Measurements from ENCODE around the gene PADI1.

The PADI1 gene

GRCh38 chr1:17272066-17272465, 67.1 kb downstream of the PADI1 start:
- Histone ChIP-seq H3K4me3 (ENCODE audit: low read length) (no peak overlapping the region), H3K27me3 (ENCODE audit: insufficient read depth, low read length) (no peaks in the 10 kb centered on the region), H3K4me1 (ENCODE audit: insufficient read depth, low read length) (no peaks in the 10 kb centered on the region), H3K9me3 (ENCODE audit: low read length) (no peaks in the 10 kb centered on the region), H2AFZ (ENCODE audit: low read depth, low read length) (no peak overlapping the region), H3K36me3 (ENCODE audit: insufficient read depth, low read length) (no peaks in the 10 kb centered on the region)

- Histone ChIP-seq H3K4me1 (ENCODE audit: insufficient read depth, low read length) (no peaks in the 10 kb centered on the region), H3K4me3 (ENCODE audit: low read length) (no peak overlapping the region), H3K27me3 (ENCODE audit: insufficient read depth, low read length) (no peaks in the 10 kb centered on the region), H3K36me3 (ENCODE audit: insufficient read depth, low read length) (no peaks in the 10 kb centered on the region), H2AFZ (ENCODE audit: low read depth, low read length) (no peak overlapping the region), H3K9me3 (ENCODE audit: low read length) (no peaks in the 10 kb centered on the region)
These were observed 67.7 kb downstream of the PADI1 start for GRCh38 chr1:17272646-17273045.

- no peaks in the 10 kb centered on the region for H3K36me3 ChIP-seq (ENCODE audit: insufficient read depth, low read length)
- H3K27me3 ChIP-seq (ENCODE audit: insufficient read depth, low read length) = no peaks in the 10 kb centered on the region
- no peaks in the 10 kb centered on the region for H3K4me1 ChIP-seq (ENCODE audit: insufficient read depth, low read length)
- no peaks in the 10 kb centered on the region for H3K9me3 ChIP-seq (ENCODE audit: low read length)
- no peak overlapping the region for H2AFZ ChIP-seq (ENCODE audit: low read depth, low read length)
- H3K4me3 ChIP-seq (ENCODE audit: low read length) = no peak overlapping the region
These were observed 68.2 kb downstream of the PADI1 start for GRCh38 chr1:17273096-17273495.

- H3K4me1 ChIP-seq (ENCODE audit: insufficient read depth, low read length) = no peaks in the 10 kb centered on the region
- no peaks in the 10 kb centered on the region for H3K36me3 ChIP-seq (ENCODE audit: insufficient read depth, low read length)
- no peak overlapping the region for H3K4me3 ChIP-seq (ENCODE audit: low read length)
- H3K27me3 ChIP-seq (ENCODE audit: insufficient read depth, low read length) = no peaks in the 10 kb centered on the region
- no peaks in the 10 kb centered on the region for H3K9me3 ChIP-seq (ENCODE audit: low read length)
- no peak overlapping the region for H2AFZ ChIP-seq (ENCODE audit: low read depth, low read length)
These were observed 69.5 kb downstream of the PADI1 start for GRCh38 chr1:17274186-17275170.

GRCh38 chr1:17276568-17276967, 71.6 kb downstream of the PADI1 start:
- Histone ChIP-seq H3K9me3 (ENCODE audit: low read length) (no peaks in the 10 kb centered on the region), H2AFZ (ENCODE audit: low read depth, low read length) (no peak overlapping the region), H3K36me3 (ENCODE audit: insufficient read depth, low read length) (no peaks in the 10 kb centered on the region), H3K4me1 (ENCODE audit: insufficient read depth, low read length) (no peaks in the 10 kb centered on the region), H3K27me3 (ENCODE audit: insufficient read depth, low read length) (no peaks in the 10 kb centered on the region), H3K4me3 (ENCODE audit: low read length) (no peak overlapping the region)

- Histone ChIP-seq H3K36me3 (ENCODE audit: insufficient read depth, low read length) (no peaks in the 10 kb centered on the region), H3K4me1 (ENCODE audit: insufficient read depth, low read length) (no peaks in the 10 kb centered on the region), H3K4me3 (ENCODE audit: low read length) (no peak overlapping the region), H3K9me3 (ENCODE audit: low read length) (no peaks in the 10 kb centered on the region), H2AFZ (ENCODE audit: low read depth, low read length) (no peak overlapping the region), H3K27me3 (ENCODE audit: insufficient read depth, low read length) (no peaks in the 10 kb centered on the region)
These were observed 72.7 kb downstream of the PADI1 start for GRCh38 chr1:17277511-17278159.

GRCh38 chr1:17278996-17279830, 74.3 kb downstream of the PADI1 start:
- no peaks in the 10 kb centered on the region for H3K9me3 ChIP-seq (ENCODE audit: low read length)
- H2AFZ ChIP-seq (ENCODE audit: low read depth, low read length) = no peak overlapping the region
- H3K4me1 ChIP-seq (ENCODE audit: insufficient read depth, low read length) = no peaks in the 10 kb centered on the region
- no peaks in the 10 kb centered on the region for H3K36me3 ChIP-seq (ENCODE audit: insufficient read depth, low read length)
- no peaks in the 10 kb centered on the region for H3K27me3 ChIP-seq (ENCODE audit: insufficient read depth, low read length)
- H3K4me3 ChIP-seq (ENCODE audit: low read length) = no peak overlapping the region

GRCh38 chr1:17280436-17280835, 75.5 kb downstream of the PADI1 start:
- Histone ChIP-seq H3K36me3 (ENCODE audit: insufficient read depth, low read length) (no peaks in the 10 kb centered on the region), H3K4me3 (ENCODE audit: low read length) (no peak overlapping the region), H3K9me3 (ENCODE audit: low read length) (no peaks in the 10 kb centered on the region), H3K4me1 (ENCODE audit: insufficient read depth, low read length) (no peaks in the 10 kb centered on the region), H2AFZ (ENCODE audit: low read depth, low read length) (no peak overlapping the region), H3K27me3 (ENCODE audit: insufficient read depth, low read length) (peaks cover 5% of the 10 kb centered on the region)

- H3K27me3 ChIP-seq (ENCODE audit: insufficient read depth, low read length) = peaks cover 5% of the 10 kb centered on the region
These were observed 76.0 kb downstream of the PADI1 start for GRCh38 chr1:17280894-17281293.

GRCh38 chr1:17281775-17282181, 76.8 kb downstream of the PADI1 start:
- H3K9me3 ChIP-seq (ENCODE audit: low read length) = no peaks in the 10 kb centered on the region
- H3K27me3 ChIP-seq (ENCODE audit: insufficient read depth, low read length) = peaks cover 5% of the 10 kb centered on the region

More at GRCh38 chr1:17280894-17281293, 76.0 kb downstream of the PADI1 start:
- Histone ChIP-seq H3K4me1 (ENCODE audit: insufficient read depth, low read length) (no peaks in the 10 kb centered on the region), H3K36me3 (ENCODE audit: insufficient read depth, low read length) (no peaks in the 10 kb centered on the region), H2AFZ (ENCODE audit: low read depth, low read length) (no peak overlapping the region), H3K9me3 (ENCODE audit: low read length) (no peaks in the 10 kb centered on the region), H3K4me3 (ENCODE audit: low read length) (no peak overlapping the region)

GRCh38 chr1:17282836-17283235, 77.9 kb downstream of the PADI1 start:
- Histone ChIP-seq H3K4me1 (ENCODE audit: insufficient read depth, low read length) (no peaks in the 10 kb centered on the region), H2AFZ (ENCODE audit: low read depth, low read length) (no peak overlapping the region), H3K4me3 (ENCODE audit: low read length) (no peak overlapping the region), H3K27me3 (ENCODE audit: insufficient read depth, low read length) (peaks cover 5% of the 10 kb centered on the region), H3K36me3 (ENCODE audit: insufficient read depth, low read length) (no peaks in the 10 kb centered on the region), H3K9me3 (ENCODE audit: low read length) (no peaks in the 10 kb centered on the region)

More at GRCh38 chr1:17281775-17282181, 76.8 kb downstream of the PADI1 start:
- H3K4me3 ChIP-seq (ENCODE audit: low read length) = no peak overlapping the region
- H3K36me3 ChIP-seq (ENCODE audit: insufficient read depth, low read length) = no peaks in the 10 kb centered on the region
- H3K4me1 ChIP-seq (ENCODE audit: insufficient read depth, low read length) = no peaks in the 10 kb centered on the region
- no peak overlapping the region for H2AFZ ChIP-seq (ENCODE audit: low read depth, low read length)

GRCh38 chr1:17286646-17287045, 81.7 kb downstream of the PADI1 start:
- no peaks in the 10 kb centered on the region for H3K9me3 ChIP-seq (ENCODE audit: low read length)
- H3K36me3 ChIP-seq (ENCODE audit: insufficient read depth, low read length) = no peaks in the 10 kb centered on the region
- H2AFZ ChIP-seq (ENCODE audit: low read depth, low read length) = no peak overlapping the region
- H3K4me1 ChIP-seq (ENCODE audit: insufficient read depth, low read length) = no peaks in the 10 kb centered on the region
- no peak overlapping the region for H3K4me3 ChIP-seq (ENCODE audit: low read length)
- peaks cover 5% of the 10 kb centered on the region for H3K27me3 ChIP-seq (ENCODE audit: insufficient read depth, low read length)

All from neuron (in vitro differentiated cells).